A673 (cell line): ENCODE measurements around the gene USF3. TPM values are rescaled to one million over a fixed set of nuclear protein-coding genes. Genes with fewer than 3 reads are reported as not detected.
"Not testable (repeated sequence)": the region's sequence is repeated elsewhere in the genome, so short reads cannot be mapped to it uniquely, and the experiment has no call there.

Source experiments
- BruUV-seq: library from RNA; stranded (reverse); fragments of 400-500 nt; replicated peaks from 2 replicates; lab custom pipeline; 2021; lab: Mats Ljungman, UMichigan
- CTCF ChIA-PET: fragments of 300-600 bp; sonication (Branson Sonifier 250); formaldehyde crosslinking; loops from one replicate; lab custom pipeline; 2022; ENCODE audit warnings: antibody characterized with exemption; lab: Charles Lee
- POLR2A ChIA-PET: fragments of 300-600 bp; sonication (Branson Sonifier 250); formaldehyde crosslinking; loops from one replicate; lab custom pipeline; 2022; ENCODE audit warnings: antibody characterized with exemption; ENCODE audit not compliant: low non-redundant PET; lab: Charles Lee
- DNase-seq: peaks from one replicate; pipeline ENCODE4 v3.0.0-alpha.2; 2015; ENCODE audit warnings: low spot score
- H3K27ac ChIP-seq: fragments of 200-600 bp; sonication (generic); 2 replicates; pipeline ENCODE4 v1.5.1; 2016; ENCODE audit warnings: mixed run types, low read depth, mild to moderate bottlenecking, mixed read lengths, antibody characterized with exemption, low read length; ENCODE audit not compliant: poor library complexity, severe bottlenecking
- H3K27me3 ChIP-seq: fragments of 200-600 bp; sonication (generic); replicated peaks from 2 replicates; pipeline ENCODE4 v1.6.1; 2017; ENCODE audit warnings: mixed run types, low read depth, mild to moderate bottlenecking, mixed read lengths, antibody characterized with exemption, low read length; ENCODE audit not compliant: insufficient read depth, poor library complexity
- H3K36me3 ChIP-seq: fragments of 200-600 bp; sonication (generic); 2 replicates; pipeline ENCODE4 v1.6.1; 2016; ENCODE audit warnings: mixed run types, mild to moderate bottlenecking, mixed read lengths, antibody characterized with exemption, low read length; ENCODE audit not compliant: insufficient read depth, poor library complexity, severe bottlenecking
- H3K4me1 ChIP-seq: fragments of 200-600 bp; sonication (generic); 2 replicates; pipeline ENCODE4 v1.6.1; 2017; ENCODE audit warnings: mixed run types, mild to moderate bottlenecking, mixed read lengths, antibody characterized with exemption, low read length; ENCODE audit not compliant: insufficient read depth, poor library complexity, severe bottlenecking
- H3K4me3 ChIP-seq: fragments of 200-600 bp; sonication (generic); 2 replicates; pipeline ENCODE4 v1.5.1; 2016; ENCODE audit warnings: low read depth, mixed run types, mild to moderate bottlenecking, mixed read lengths, low read length; ENCODE audit not compliant: poor library complexity, severe bottlenecking
- H3K9me3 ChIP-seq: fragments of 200-600 bp; sonication (generic); 2 replicates; pipeline ENCODE4 v1.6.1; 2016; ENCODE audit warnings: mixed run types, low read depth, mild to moderate bottlenecking, mixed read lengths, antibody characterized with exemption, low read length; ENCODE audit not compliant: poor library complexity, severe bottlenecking
- CTCF ChIP-seq: fragments of 300-800, 200-600 bp; sonication (generic); conservative IDR thresholded peaks from 2 replicates; pipeline ENCODE4 v1.5.1; 2017; ENCODE audit warnings: low read depth, mild to moderate bottlenecking, antibody characterized with exemption, low read length, moderate library complexity, mixed read lengths
- EZH2 ChIP-seq: fragments of 200-600 bp; sonication (generic); IDR thresholded peaks from 2 replicates; pipeline ENCODE4 v1.6.1; 2017; ENCODE audit warnings: borderline replicate concordance, low read depth, mild to moderate bottlenecking, mixed read lengths, antibody characterized with exemption, low read length; ENCODE audit not compliant: poor library complexity, severe bottlenecking
- intact Hi-C: fragments of 100-400 bp; cut with micrococcal nuclease; formaldehyde crosslinking; loops from one replicate; pipeline ENCODE4 v1.10.0; 2022; ENCODE audit not compliant: unreplicated experiment
- total RNA-seq: library from RNA; stranded (reverse); gene quantifications from 2 replicates; pipeline ENCODE4 v1.2.3, GENCODE V29; 2021

The USF3 gene
- total RNA-seq, 1 experiment from 2014 or later: 9.7 TPM

- TF ChIP-seq EZH2 (no peak), CTCF (no peak)
- ChIA-PET CTCF (no interaction called here), POLR2A (no interaction called here)
- Histone ChIP-seq H3K4me1 (no peaks in the 10 kb centered on the region), H3K27me3 (no peaks in the 10 kb centered on the region), H3K36me3 (no peaks in the 10 kb centered on the region), H3K27ac (no peak overlapping the region), H3K4me3 (no peak overlapping the region), H3K9me3 (peaks cover 22% of the 10 kb centered on the region)
- intact Hi-C loops: no loop called here
- BruUV-seq: no TSS peak
- DNase-seq: no peak
Observed at GRCh38 chr3:113643583-113643982, 52.9 kb downstream of the USF3 start.

DNA sequence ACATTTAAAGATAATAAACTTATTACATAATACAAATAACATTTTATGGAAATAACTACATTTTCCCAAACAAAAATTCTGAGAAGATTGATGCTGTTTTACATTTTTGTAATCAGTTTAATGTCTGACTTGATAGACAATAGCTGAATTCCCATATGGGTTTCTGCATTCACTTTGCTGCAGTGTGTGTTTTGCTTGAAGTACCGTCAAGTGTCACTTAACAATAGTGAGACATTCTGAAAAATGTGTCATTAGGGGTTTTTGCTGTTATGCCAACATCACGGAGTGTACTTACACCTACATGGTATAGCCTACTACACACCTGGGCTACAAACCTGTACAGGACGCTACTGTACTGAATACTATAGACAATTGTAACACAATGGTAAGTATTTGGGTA lies 57.5 kb downstream of the USF3 start:
- DNase-seq: no peak
- TF ChIP-seq CTCF (no peak), EZH2 (no peak)
- intact Hi-C loops: no loop called here
- CTCF ChIA-PET: no interaction called here
- no peaks in the 10 kb centered on the region for H3K27me3 ChIP-seq
- no peaks in the 10 kb centered on the region for H3K36me3 ChIP-seq
- H3K9me3 ChIP-seq: peaks cover 3% of the 10 kb centered on the region
- H3K4me3 ChIP-seq: no peak overlapping the region
- no peaks in the 10 kb centered on the region for H3K4me1 ChIP-seq
- POLR2A ChIA-PET: no interaction called here
- no peak overlapping the region for H3K27ac ChIP-seq
- BruUV-seq: no TSS peak

- no peak for DNase-seq
- H3K36me3 ChIP-seq: no peaks in the 10 kb centered on the region
- BruUV-seq: no TSS peak
- H3K9me3 ChIP-seq: no peaks in the 10 kb centered on the region
- POLR2A ChIA-PET: no interaction called here
- CTCF ChIA-PET: no interaction called here
- no peaks in the 10 kb centered on the region for H3K27me3 ChIP-seq
- no peak overlapping the region for H3K4me3 ChIP-seq
- no peak overlapping the region for H3K27ac ChIP-seq
- TF ChIP-seq CTCF: no peak
- TF ChIP-seq EZH2: no peak
- H3K4me1 ChIP-seq: no peaks in the 10 kb centered on the region
- intact Hi-C loops: no loop called here
Observed at GRCh38 chr3:113637756-113638155, 58.7 kb downstream of the USF3 start.

- CTCF ChIA-PET, POLR2A ChIA-PET, DNase-seq, H3K4me3 ChIP-seq, H3K4me1 ChIP-seq, intact Hi-C loops, H3K36me3 ChIP-seq, H3K27me3 ChIP-seq, H3K27ac ChIP-seq, BruUV-seq, H3K9me3 ChIP-seq: not testable (repeated sequence)
Observed at GRCh38 chr3:113636034-113636433, 60.4 kb downstream of the USF3 start.
